BJ (cell line): ENCODE results near the gene SERGEF. TPM values are rescaled to one million over a fixed set of nuclear protein-coding genes. Genes with fewer than 3 reads are reported as not detected.

Experiments used
- CTCF ChIA-PET: fragments of 350-600 bp; formaldehyde crosslinking; extraction: SDS; loops from one replicate; lab custom pipeline; 2021; ENCODE audit warnings: antibody characterized with exemption, inconsistent platforms; lab: Yijun Ruan, JAX
- POLR2A ChIA-PET: fragments of 300-600 bp; sonication (Branson Sonifier 250); formaldehyde crosslinking; extraction: SDS; loops from one replicate; lab custom pipeline; 2021; ENCODE audit warnings: antibody characterized with exemption; lab: Charles Lee
- DNase-seq: peaks from one replicate; pipeline ENCODE4 v3.0.0-alpha.2; 2011; ENCODE audit warnings: low read depth
- H3K27me3 ChIP-seq: 2 replicates; pipeline ENCODE4 v1.6.0; 2011; ENCODE audit warnings: low read length; ENCODE audit not compliant: control insufficient read depth, insufficient read depth
- H3K36me3 ChIP-seq: 2 replicates; pipeline ENCODE4 v1.5.1; 2011; ENCODE audit warnings: low read length; ENCODE audit not compliant: control insufficient read depth, insufficient read depth
- H3K4me3 ChIP-seq: 2 replicates; pipeline ENCODE4 v1.5.1; 2011; ENCODE audit warnings: low read depth, mild to moderate bottlenecking, control low read depth, low read length
- polyA plus RNA-seq: library from polyadenylated mRNA; depleted of rRNA; stranded (reverse); fragments of >200 nt; gene quantifications from 2 replicates; pipeline ENCODE4 v1.2.3, GENCODE V29; 2011
- TF ChIP-seq, protein P1 (sequence below): IDR thresholded peaks from 2 replicates; pipeline ENCODE4 v1.5.1; 2011; ENCODE audit warnings: low read depth, mild to moderate bottlenecking, control low read depth, inconsistent platforms, low read length, moderate library complexity; ENCODE audit not compliant: insufficient read depth

The SERGEF gene
- polyA plus RNA-seq, 1 experiment = 17.4 TPM

DNA sequence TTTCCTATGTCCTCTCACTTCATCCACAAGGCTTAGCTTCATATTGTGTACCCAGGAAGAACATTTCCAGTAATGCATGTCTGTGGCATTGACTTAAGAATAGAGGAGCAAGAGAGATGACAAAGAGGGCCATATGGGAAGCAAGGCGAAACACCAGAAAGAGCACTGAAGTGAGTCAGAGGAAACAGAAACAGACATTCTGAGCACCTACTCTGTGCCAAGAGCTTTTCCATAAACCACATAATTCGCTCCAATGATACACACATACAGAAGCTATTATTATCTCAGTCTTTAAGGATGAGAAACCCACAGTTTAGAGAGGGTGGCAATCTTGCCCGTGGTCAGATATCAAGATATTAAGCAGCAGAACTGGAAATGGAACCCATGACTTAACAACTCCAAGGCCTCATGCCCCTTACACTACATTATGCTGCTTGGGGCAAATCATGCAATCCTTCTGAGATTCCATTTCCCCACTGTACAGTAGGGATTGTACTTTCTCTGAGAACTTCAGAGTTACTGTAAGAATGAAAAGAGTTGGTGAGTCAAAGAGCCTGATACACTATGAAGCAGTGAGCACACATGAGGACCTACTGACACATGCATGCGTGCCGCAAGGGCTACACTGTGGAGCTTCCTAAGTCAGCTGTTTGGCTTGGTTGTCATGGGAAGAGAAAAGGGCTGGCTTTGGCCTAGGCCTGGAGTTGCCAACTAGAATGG lies 151.7 kb downstream of the SERGEF start:
- TF ChIP-seq, protein P1, sequence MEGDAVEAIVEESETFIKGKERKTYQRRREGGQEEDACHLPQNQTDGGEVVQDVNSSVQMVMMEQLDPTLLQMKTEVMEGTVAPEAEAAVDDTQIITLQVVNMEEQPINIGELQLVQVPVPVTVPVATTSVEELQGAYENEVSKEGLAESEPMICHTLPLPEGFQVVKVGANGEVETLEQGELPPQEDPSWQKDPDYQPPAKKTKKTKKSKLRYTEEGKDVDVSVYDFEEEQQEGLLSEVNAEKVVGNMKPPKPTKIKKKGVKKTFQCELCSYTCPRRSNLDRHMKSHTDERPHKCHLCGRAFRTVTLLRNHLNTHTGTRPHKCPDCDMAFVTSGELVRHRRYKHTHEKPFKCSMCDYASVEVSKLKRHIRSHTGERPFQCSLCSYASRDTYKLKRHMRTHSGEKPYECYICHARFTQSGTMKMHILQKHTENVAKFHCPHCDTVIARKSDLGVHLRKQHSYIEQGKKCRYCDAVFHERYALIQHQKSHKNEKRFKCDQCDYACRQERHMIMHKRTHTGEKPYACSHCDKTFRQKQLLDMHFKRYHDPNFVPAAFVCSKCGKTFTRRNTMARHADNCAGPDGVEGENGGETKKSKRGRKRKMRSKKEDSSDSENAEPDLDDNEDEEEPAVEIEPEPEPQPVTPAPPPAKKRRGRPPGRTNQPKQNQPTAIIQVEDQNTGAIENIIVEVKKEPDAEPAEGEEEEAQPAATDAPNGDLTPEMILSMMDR = no peak
- POLR2A ChIA-PET = no interaction called here
- no peak for DNase-seq
- CTCF ChIA-PET = interaction anchor here (1.0 to 2.3 kb wide), 2 partner anchors 11 to 12 kb away, joined by 4 to 8 read pairs; no protein-coding TSS in a partner anchor
- Histone ChIP-seq H3K27me3 (no peaks in the 10 kb centered on the region), H3K4me3 (no peak overlapping the region), H3K36me3 (no peaks in the 10 kb centered on the region)

DNA sequence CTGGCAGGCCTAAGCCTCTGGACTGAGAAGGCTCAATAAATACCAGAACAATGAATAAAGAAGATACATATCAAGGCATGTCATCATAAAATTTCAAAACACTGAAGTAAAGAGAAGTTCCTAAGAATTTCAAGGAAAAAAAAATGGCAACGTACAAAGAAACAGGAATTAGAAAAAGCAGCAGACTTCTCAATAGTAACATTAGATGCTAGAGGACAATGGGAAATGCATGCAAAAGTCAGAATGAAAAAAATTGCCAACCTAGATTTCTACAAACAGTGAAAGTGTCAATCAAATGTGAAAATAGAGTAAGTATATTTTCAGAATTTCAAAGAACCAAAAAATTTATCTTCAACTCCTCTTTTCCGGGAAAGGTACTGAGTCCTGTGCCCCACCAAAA lies 153.3 kb downstream of the SERGEF start:
- CTCF ChIA-PET = no interaction called here

DNA sequence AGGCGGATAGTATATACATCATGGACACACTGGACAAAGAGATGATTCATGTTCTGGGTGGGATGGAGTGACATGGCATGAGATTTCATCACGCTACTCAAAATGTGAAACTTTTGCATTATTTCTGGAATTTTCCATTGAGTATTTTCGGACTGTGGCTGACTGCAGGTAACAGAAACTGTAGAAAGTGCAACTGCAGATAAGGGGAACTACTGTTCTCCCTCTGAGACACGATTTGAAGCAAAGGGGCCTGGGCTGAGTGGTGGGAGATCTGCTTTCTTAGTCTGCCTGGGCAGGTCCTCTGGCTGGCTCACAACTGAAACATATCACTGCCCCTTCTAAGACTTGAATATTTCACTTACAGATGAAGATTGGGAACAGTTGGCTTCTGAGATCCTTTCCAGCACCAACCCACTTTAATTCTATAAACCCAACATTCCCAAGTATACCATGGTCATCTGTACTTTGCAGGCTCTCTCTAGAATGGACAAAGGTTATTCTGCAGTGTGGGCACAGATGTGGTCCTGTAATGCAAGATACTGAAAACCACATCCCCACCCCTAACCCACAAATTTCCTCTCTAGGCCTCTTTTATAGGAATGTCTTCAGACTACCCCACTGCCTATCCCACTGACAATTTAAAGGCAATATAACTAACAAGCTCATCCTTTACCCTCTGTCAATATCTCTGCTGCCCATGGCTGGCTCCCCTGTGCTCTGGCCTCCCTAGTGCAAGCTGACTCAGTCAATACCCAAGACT lies 157.1 kb downstream of the SERGEF start:
- ChIA-PET CTCF (interaction anchor here (1.2 to 2.3 kb wide), 2 partner anchors 10 to 123 kb away, joined by 3 to 12 read pairs; no protein-coding TSS in a partner anchor), POLR2A (no interaction called here)
- Histone ChIP-seq H3K36me3 (no peaks in the 10 kb centered on the region), H3K27me3 (no peaks in the 10 kb centered on the region), H3K4me3 (no peak overlapping the region)
- TF ChIP-seq, protein P1 = no peak
- no peak for DNase-seq

More for the DNA sequence above, 153.3 kb downstream of the SERGEF start:
- TF ChIP-seq, protein P1 = no peak
- H3K27me3 ChIP-seq = no peaks in the 10 kb centered on the region
- no peak for DNase-seq
- H3K4me3 ChIP-seq = no peak overlapping the region
- H3K36me3 ChIP-seq = no peaks in the 10 kb centered on the region
- POLR2A ChIA-PET = no interaction called here

DNA sequence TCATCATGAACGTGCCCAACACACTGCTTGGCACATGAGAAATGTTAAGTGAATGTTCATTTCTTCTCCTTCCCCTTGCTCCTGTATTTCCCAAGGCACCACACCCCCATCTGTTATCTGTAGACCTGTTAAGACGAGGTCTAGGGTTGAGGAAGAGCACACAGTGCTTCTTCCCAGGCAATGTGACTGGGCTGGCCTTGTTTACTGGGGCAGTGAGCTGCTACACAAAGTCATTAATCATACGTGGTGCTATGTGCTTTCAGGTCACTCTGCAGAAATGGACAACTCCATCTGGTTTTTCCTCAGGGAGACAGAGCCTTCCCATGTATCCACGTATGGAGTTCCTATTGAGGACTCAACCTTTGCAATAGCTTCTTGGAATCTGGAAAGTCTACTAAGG lies 159.6 kb downstream of the SERGEF start:
- no peak for DNase-seq
- H3K27me3 ChIP-seq = no peaks in the 10 kb centered on the region
- ChIA-PET POLR2A (interaction anchor here (0.6 kb wide), 1 partner anchor 11 kb away, joined by 5 read pairs; no protein-coding TSS in a partner anchor), CTCF (interaction anchor here (0.6 kb wide), 1 partner anchor 125 kb away, joined by 3 read pairs; no protein-coding TSS in a partner anchor)
- H3K36me3 ChIP-seq = no peaks in the 10 kb centered on the region
- H3K4me3 ChIP-seq = no peak overlapping the region
- TF ChIP-seq, protein P1 = no peak

DNA sequence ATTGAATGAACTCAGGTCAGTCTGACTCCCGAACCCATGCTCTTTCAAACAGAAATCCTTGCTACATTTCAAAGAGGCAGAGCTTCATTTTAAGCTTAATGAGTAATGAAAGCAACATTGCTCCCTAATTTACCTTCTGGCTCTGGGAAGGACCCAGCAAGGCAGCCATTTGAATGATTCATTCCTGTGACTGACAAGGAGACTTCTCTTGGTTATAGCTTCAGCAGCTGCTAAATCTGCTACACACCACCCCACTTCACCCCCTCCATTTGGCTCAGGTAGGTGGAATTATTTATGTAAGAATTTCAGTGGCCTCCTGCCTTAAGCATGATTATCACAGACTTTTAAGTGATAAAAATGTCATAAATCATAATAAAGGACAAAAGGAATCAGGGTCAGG lies 160.6 kb downstream of the SERGEF start:
- TF ChIP-seq, protein P1 = no peak
- CTCF ChIA-PET = interaction anchor here (1.3 kb wide), 1 partner anchor 12 kb away, joined by 4 read pairs; no protein-coding TSS in a partner anchor
- H3K4me3 ChIP-seq = no peak overlapping the region
- DNase-seq = no peak
- no peaks in the 10 kb centered on the region for H3K27me3 ChIP-seq
- POLR2A ChIA-PET = no interaction called here
- H3K36me3 ChIP-seq = no peaks in the 10 kb centered on the region
